Measurements from ENCODE around the gene EPOP. TPM values are rescaled to one million over a fixed set of nuclear protein-coding genes. Genes with fewer than 3 reads are reported as not detected.

EPOP gene
- total RNA-seq, 1 donor from 2014 or later, result 8.0 TPM

DNA sequence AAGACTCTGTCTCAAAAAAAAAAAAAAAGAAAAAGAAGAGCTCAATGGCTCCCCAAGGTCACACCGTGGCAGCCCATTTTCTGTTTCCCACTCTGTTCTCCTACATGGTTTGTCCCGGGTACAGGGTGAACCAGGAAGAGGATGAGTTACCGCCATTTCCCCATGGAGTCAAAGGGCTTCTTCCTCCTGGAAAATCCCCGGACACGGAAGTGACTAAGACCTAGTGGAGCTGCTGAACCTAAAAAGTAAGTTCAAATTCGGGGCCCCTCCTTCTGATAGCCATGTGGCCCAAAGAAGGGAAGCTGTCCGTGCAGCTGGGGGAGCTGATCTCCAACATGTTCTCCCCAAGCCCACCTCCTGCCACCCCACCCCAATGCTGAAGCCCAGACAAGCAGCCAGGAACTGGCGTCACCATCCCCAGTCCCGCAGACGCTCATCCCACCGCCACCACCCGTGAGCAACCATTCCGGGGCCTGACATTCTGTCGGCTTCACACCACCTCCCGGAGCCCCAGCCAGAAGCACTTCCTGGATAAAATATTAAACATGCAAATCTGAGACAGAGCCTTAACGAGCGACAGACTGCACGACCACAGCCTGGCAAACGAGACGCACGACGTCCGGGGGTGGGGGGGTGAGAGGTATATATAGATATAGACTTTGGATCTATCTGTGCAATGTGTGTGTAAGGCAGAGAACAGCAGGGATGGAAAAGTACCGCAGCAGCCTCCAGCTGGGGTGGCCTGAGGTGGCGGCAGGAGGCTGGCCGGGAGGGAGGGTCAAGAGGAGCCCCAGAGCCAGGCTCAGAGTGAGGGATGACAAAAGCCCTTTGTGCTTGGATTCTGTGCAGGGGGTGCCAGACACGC, 17.6 kb downstream of the EPOP start:
- DNase-seq (ENCODE audit: low spot score), result peak; percentile 49
- no peak overlapping the region for H3K9ac ChIP-seq
- H3K4me3 Mint-ChIP-seq, result no peak overlapping the region

DNA sequence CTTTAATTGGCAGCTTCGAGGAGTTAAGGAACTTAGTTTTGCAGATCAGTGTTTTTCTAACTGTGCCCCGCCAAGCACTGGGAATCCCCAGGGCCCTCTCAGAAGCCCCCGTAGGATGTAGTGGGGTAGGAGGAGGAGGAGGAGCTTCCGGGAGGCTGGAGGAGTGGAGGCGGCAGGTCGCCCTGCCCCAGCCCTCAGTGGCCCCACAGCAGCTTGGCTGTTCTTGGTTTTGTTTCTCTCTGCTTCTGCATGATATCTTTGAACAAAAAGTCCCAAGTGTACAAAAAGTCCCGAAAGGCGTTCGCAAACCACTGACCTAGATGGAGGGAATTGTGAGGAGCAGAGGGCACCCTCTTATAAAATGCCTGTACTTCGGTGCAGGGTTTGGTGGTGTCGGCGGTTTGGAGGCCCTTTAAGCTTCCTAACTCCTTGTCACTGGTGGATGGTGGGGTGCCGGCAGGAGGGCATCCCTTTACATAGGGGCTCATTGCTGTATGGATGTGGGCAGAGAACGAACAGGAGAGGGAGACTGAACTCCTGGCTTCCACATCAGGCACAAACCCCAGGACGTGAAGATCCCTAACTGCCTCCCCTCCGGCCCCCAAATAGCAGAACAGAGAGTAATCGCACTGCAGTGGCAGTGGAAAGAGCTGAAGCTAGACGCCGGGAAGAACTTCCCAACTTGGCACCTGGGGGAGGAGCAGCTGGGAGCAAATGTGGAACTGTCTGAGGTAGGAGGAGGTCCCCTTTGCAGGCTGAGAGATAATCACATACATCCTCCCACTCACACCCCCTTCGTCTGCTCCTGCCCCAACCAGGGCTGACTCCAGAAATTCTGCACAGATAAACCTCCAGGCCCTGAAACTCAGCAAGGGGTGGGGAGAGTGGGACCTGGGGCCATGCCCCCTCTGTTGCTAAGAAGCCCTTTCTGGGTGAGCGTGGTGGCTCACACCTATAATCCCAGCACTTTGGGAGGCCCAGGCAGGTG, 20.1 kb downstream of the EPOP start:
- H4K20me1 ChIP-seq (ENCODE audit: low read depth), result no peaks in the 10 kb centered on the region
- H3K4me1 ChIP-seq, result peaks cover 26% of the 10 kb centered on the region
- no peak overlapping the region for H3K9ac ChIP-seq
- H3K27me3 ChIP-seq, result no peaks in the 10 kb centered on the region
- H3K27ac Mint-ChIP-seq, result no peak overlapping the region
- peak overlapping the region; percentile 55 for H2AFZ ChIP-seq (replicated peaks)
- H3K36me3 Mint-ChIP-seq, result no peaks in the 10 kb centered on the region
- peaks cover 32% of the 10 kb centered on the region for H3K4me1 Mint-ChIP-seq
- H3K27ac ChIP-seq, result no peak overlapping the region
- no peaks in the 10 kb centered on the region for H3K36me3 ChIP-seq
- H3K27me3 Mint-ChIP-seq (ENCODE audit: insufficient read depth, low read depth), result peaks cover 11% of the 10 kb centered on the region
- H3K4me3 ChIP-seq, result no peak overlapping the region
- H3K9me3 Mint-ChIP-seq, result no peaks in the 10 kb centered on the region
- peak overlapping the region; percentile 42 for H3K4me3 Mint-ChIP-seq
- H3K9me3 ChIP-seq (ENCODE audit: low read depth), result no peaks in the 10 kb centered on the region
- TF ChIP-seq, protein P1, sequence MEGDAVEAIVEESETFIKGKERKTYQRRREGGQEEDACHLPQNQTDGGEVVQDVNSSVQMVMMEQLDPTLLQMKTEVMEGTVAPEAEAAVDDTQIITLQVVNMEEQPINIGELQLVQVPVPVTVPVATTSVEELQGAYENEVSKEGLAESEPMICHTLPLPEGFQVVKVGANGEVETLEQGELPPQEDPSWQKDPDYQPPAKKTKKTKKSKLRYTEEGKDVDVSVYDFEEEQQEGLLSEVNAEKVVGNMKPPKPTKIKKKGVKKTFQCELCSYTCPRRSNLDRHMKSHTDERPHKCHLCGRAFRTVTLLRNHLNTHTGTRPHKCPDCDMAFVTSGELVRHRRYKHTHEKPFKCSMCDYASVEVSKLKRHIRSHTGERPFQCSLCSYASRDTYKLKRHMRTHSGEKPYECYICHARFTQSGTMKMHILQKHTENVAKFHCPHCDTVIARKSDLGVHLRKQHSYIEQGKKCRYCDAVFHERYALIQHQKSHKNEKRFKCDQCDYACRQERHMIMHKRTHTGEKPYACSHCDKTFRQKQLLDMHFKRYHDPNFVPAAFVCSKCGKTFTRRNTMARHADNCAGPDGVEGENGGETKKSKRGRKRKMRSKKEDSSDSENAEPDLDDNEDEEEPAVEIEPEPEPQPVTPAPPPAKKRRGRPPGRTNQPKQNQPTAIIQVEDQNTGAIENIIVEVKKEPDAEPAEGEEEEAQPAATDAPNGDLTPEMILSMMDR (IDR thresholded peaks at IDR 0.05), result no peak
- no peak for TF ChIP-seq EZH2phosphoT487 (IDR thresholded peaks at IDR 0.05)
- TF ChIP-seq EZH2 (IDR thresholded peaks at IDR 0.05), result no peak
- no peak overlapping the region for H3K4me2 ChIP-seq
- no peak for DNase-seq (ENCODE audit: low spot score)
- no peaks in the 10 kb centered on the region for H3F3A ChIP-seq (ENCODE audit: low read depth)
- no peaks in the 10 kb centered on the region for H3K79me2 ChIP-seq (ENCODE audit: low read depth)

More for the DNA sequence above, 17.6 kb downstream of the EPOP start:
- peak overlapping the region; percentile 52 for H3K4me2 ChIP-seq
- no peak overlapping the region for H2AFZ ChIP-seq (replicated peaks)
- no peaks in the 10 kb centered on the region for H3K27me3 ChIP-seq
- Mint-ChIP-seq H3K27me3 (ENCODE audit: insufficient read depth, low read depth) (peaks cover 10% of the 10 kb centered on the region), H3K36me3 (no peaks in the 10 kb centered on the region), H3K4me1 (peaks cover 35% of the 10 kb centered on the region), H3K9me3 (no peaks in the 10 kb centered on the region), H3K27ac (no peak overlapping the region)
- no peaks in the 10 kb centered on the region for H3K79me2 ChIP-seq (ENCODE audit: low read depth)
- TF ChIP-seq EZH2 (IDR thresholded peaks at IDR 0.05) (no peak), EZH2phosphoT487 (IDR thresholded peaks at IDR 0.05) (no peak)
- H3K4me1 ChIP-seq, result peaks cover 26% of the 10 kb centered on the region
- no peaks in the 10 kb centered on the region for H3K36me3 ChIP-seq
- no peak overlapping the region for H3K27ac ChIP-seq
- peaks cover 4% of the 10 kb centered on the region for H3F3A ChIP-seq (ENCODE audit: low read depth)
- no peak overlapping the region for H3K4me3 ChIP-seq
- H3K9me3 ChIP-seq (ENCODE audit: low read depth), result no peaks in the 10 kb centered on the region
- no peaks in the 10 kb centered on the region for H4K20me1 ChIP-seq (ENCODE audit: low read depth)

DNA sequence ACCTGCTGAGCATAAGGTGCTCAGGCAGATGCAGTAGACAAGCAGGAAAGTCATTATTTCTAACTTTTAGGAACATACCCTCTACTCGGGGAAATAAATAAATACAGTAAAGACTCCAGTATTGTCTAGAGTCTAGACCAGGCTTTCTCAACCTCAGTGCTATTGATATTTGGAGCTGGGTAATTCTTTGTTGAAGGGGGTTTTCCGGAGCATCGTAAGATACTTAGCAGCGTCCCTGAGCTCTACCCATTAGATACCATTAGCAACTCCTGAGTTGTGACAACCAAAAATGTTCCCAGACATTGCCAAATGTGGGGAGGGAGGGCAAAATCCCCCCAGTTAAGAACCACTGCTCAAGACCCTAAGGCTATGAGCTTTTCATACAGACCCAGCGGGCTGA, 21.1 kb downstream of the EPOP start:
- Histone ChIP-seq H3K36me3 (no peaks in the 10 kb centered on the region), H3K27me3 (no peaks in the 10 kb centered on the region), H3K79me2 (ENCODE audit: low read depth) (no peaks in the 10 kb centered on the region), H2AFZ (replicated peaks) (no peak overlapping the region), H3K9me3 (ENCODE audit: low read depth) (no peaks in the 10 kb centered on the region), H3K4me1 (peaks cover 26% of the 10 kb centered on the region), H3K27ac (no peak overlapping the region), H3F3A (ENCODE audit: low read depth) (no peaks in the 10 kb centered on the region), H4K20me1 (ENCODE audit: low read depth) (no peaks in the 10 kb centered on the region), H3K9ac (no peak overlapping the region), H3K4me3 (no peak overlapping the region), H3K4me2 (no peak overlapping the region)
- Mint-ChIP-seq H3K4me1 (peaks cover 32% of the 10 kb centered on the region), H3K4me3 (no peak overlapping the region), H3K27ac (peak overlapping the region; percentile 50), H3K36me3 (no peaks in the 10 kb centered on the region), H3K27me3 (ENCODE audit: insufficient read depth, low read depth) (peaks cover 11% of the 10 kb centered on the region), H3K9me3 (no peaks in the 10 kb centered on the region)
- TF ChIP-seq EZH2 (IDR thresholded peaks at IDR 0.05), result no peak
- no peak for TF ChIP-seq EZH2phosphoT487 (IDR thresholded peaks at IDR 0.05)
- TF ChIP-seq, protein P1 (IDR thresholded peaks at IDR 0.05), result no peak
- DNase-seq (ENCODE audit: low spot score), result no peak

All from neural progenitor cell (in vitro differentiated cells).